Activated naive CD4-positive, alpha-beta T cell treated with anti-CD3 and anti-CD28 coated beads, Interleukin-2, amount 50 U/mL, for 72 hours (primary cell): Measurements from ENCODE around the gene IDI2. TPM values are rescaled to one million over a fixed set of nuclear protein-coding genes. Genes with fewer than 3 reads are reported as not detected.
A peak's percentile ranks its signal among the peaks of the same experiment; 100 is the strongest.

Experiments used
- ATAC-seq, 2 donors: fragments of 150-1000 bp; cut with Tn5 transposase; 2 replicates each; pipeline ENCODE4 v1.10.0; 2021; ENCODE audit warnings: mild to moderate bottlenecking in 2 of 2, moderate library complexity in 2 of 2
- DNase-seq, 2 donors: peaks; one replicate each; pipeline ENCODE4 v3.0.0; 2021 to 2022; ENCODE audit warnings: low spot score in 2 of 2
- H3K27ac Mint-ChIP-seq, 2 donors: one replicate each; pipeline ENCODE4 v1.8.0; 2022; ENCODE audit warnings: mild to moderate bottlenecking in 2 of 2, mixed read lengths in 2 of 2
- H3K36me3 Mint-ChIP-seq, 2 donors: one replicate each; pipeline ENCODE4 v1.8.0; 2022; ENCODE audit warnings: mixed read lengths in 2 of 2
- H3K9me3 Mint-ChIP-seq, 2 donors: one replicate each; pipeline ENCODE4 v1.8.0; 2022; ENCODE audit warnings: mixed read lengths in 2 of 2
- total RNA-seq, 2 donors: library from RNA; stranded (reverse); gene quantifications; one replicate each; pipeline ENCODE4 v1.2.3, GENCODE V29; 2022

IDI2 gene
- total RNA-seq, 2 donors from 2014 or later: not detected

DNA sequence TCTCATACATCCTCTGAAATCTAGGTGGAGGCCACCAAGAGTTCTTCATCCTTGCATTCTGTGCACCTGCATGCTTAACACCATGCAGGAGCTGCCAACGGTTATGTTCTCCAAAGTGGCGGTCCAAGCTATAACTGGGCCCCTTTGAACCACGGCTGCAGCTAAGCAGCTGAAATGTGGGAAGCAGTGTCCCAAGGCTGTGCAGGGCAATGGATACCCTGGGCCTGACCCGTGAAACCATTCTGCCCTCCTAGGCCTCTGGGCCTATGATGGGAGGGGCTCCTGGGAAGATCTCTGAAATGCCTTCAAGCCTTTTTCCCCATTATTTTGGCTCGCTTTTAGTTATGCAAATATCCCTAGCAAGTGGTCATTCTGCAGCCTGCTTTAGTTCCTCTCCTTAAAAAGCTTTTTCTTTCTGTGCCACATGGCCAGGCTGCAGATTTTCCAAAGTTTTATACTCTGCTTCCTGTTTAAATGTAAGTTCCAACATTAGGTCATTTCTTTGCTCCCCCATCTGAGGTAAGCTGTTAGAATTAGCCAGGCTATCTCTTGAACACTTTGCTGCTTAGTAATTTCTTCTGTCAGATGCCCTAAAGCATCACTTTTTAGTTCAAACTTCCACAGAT is 45.1 kb downstream of the IDI2 start:
- ATAC-seq (no peak), DNase-seq (peak in 1 of 2 donors; percentile 34)
- peaks cover 14 to 24% of the 10 kb centered on the region in 2 donors for H3K9me3 Mint-ChIP-seq
- H3K27ac Mint-ChIP-seq: no peak overlapping the region
- peaks cover 28% of the 10 kb centered on the region in 2 donors for H3K36me3 Mint-ChIP-seq

- DNase-seq (no peak), ATAC-seq (no peak)
- H3K36me3 Mint-ChIP-seq: peaks cover 28% of the 10 kb centered on the region in 2 donors
- H3K9me3 Mint-ChIP-seq: peaks cover 14 to 24% of the 10 kb centered on the region in 2 donors
- no peak overlapping the region for H3K27ac Mint-ChIP-seq
Observed at GRCh38 chr10:978826-979421, 46.7 kb downstream of the IDI2 start.

DNA sequence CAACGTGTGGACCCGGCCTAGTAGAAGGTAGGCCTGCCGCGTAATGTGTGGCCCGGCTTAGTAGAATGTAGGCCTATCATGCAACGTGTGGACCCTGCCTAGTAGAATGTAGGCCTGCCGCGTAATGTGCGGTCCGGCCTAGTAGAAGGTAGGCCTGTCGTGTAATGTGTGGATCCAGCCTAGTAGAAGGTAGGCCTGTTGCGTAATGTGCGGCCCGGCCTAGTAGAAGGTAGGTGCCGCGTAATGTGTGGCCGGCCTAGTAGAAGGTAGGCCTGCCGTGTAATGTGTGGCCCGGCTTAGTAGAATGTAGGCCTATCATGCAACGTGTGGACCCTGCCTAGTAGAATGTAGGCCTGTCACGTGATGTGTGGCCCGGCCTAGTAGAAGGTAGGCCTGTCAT is 49.3 kb downstream of the IDI2 start:
- no peak overlapping the region for H3K27ac Mint-ChIP-seq
- H3K36me3 Mint-ChIP-seq: peaks cover 26 to 28% of the 10 kb centered on the region in 2 donors
- ATAC-seq: no peak
- no peak for DNase-seq
- H3K9me3 Mint-ChIP-seq: peaks cover 14 to 24% of the 10 kb centered on the region in 2 donors

GRCh38 chr10:974785-975074 is 50.9 kb downstream of the IDI2 start:
- H3K27ac Mint-ChIP-seq: no peak overlapping the region
- no peak for ATAC-seq
- peaks cover 12 to 17% of the 10 kb centered on the region in 2 donors for H3K36me3 Mint-ChIP-seq
- peaks cover 7 to 16% of the 10 kb centered on the region in 2 donors for H3K9me3 Mint-ChIP-seq
- DNase-seq: no peak

GRCh38 chr10:974038-974784 is 51.4 kb downstream of the IDI2 start:
- Mint-ChIP-seq H3K36me3 (peaks cover 7 to 11% of the 10 kb centered on the region in 2 donors), H3K9me3 (peaks cover 6 to 15% of the 10 kb centered on the region in 2 donors), H3K27ac (no peak overlapping the region)
- no peak for ATAC-seq
- DNase-seq: no peak

DNA sequence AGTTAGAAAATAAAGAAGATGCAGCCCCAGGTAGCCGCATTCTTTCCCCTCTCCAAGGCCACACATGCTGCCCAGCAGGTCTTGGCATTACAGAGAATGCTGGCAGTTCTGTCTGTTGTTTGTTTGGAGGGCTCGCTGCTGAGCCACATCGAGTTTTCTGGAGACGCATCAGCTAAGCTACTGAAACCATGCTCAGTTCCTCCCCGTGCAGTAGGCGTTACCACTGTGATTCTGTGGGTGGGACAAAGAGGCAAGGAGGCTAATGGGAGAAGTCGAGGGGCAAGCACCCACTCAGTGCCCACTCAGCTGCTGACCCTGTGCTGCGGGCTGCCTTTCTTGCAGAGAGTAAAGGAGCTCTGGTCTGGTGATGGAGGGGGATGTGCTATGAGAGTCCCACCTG is 52.9 kb downstream of the IDI2 start:
- Mint-ChIP-seq H3K27ac (no peak overlapping the region), H3K9me3 (peaks cover 0 to 4% of the 10 kb centered on the region in 2 donors), H3K36me3 (peaks cover 0 to 6% of the 10 kb centered on the region in 2 donors)
- no peak for DNase-seq
- ATAC-seq: no peak

DNA sequence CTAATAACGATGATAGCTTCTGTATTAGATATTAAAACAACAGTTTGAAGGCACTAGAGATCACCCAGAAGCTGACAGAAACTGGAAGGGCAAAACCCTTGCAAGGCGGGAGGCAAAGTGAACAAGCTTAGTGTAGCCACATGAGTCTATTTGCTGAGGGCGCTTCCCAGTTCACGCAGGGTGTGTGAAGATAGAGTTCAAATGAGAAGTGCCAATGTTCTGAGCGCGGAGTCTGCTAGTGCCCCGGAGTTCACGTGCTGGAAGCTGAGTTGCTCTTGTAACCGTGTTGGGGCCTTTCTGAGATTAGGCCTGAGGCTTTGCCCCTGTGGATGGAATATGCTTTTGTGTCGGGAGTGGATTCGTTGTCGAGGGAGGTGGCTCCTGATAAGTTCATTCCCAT is 54.0 kb downstream of the IDI2 start:
- no peak for DNase-seq
- Mint-ChIP-seq H3K36me3 (peaks cover 0 to 4% of the 10 kb centered on the region in 2 donors), H3K9me3 (peaks cover 0 to under 1% of the 10 kb centered on the region in 2 donors), H3K27ac (no peak overlapping the region)
- ATAC-seq: no peak

DNA sequence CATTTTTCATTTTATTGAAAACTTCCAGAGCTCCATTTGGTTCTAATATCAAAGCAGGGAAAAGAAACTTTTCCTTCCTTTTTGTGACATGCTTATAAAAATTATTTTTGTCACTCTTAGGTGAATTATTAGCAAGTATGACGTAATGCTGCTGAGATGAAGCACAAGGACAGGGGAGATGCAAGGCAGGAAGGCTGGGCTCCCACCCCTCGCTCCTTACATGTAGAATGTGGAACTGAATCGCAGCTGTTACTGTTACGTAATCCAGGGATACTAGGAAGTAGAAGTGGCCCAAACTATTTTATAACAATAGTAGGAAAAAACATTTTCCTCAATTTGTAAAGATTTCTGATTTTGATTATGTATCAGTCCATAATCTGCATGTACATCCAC is 54.5 kb downstream of the IDI2 start:
- DNase-seq (no peak), ATAC-seq (no peak)
- no peak overlapping the region for H3K27ac Mint-ChIP-seq
- no peaks in the 10 kb centered on the region for H3K36me3 Mint-ChIP-seq
- peaks cover 0 to 3% of the 10 kb centered on the region in 2 donors for H3K9me3 Mint-ChIP-seq

- no peak for ATAC-seq
- H3K9me3 Mint-ChIP-seq: peaks cover 0 to 4% of the 10 kb centered on the region in 2 donors
Observed at GRCh38 chr10:970311-971149, 55.1 kb downstream of the IDI2 start.

GRCh38 chr10:969473-970150 is 56.0 kb downstream of the IDI2 start:
- no peak for ATAC-seq
- Mint-ChIP-seq H3K27ac (no peak overlapping the region), H3K36me3 (no peaks in the 10 kb centered on the region), H3K9me3 (peaks cover 0 to 4% of the 10 kb centered on the region in 2 donors)
- DNase-seq: no peak

More at GRCh38 chr10:970311-971149, 55.1 kb downstream of the IDI2 start:
- H3K27ac Mint-ChIP-seq: no peak overlapping the region
- no peak for DNase-seq
- H3K36me3 Mint-ChIP-seq: no peaks in the 10 kb centered on the region

Other genes with a start within 250 kb of the IDI2 start
- gene LARP4B, start 94.2 kb downstream of the IDI2 start, total RNA-seq: 100 to 1,000 TPM in 1 of 2 donors, 10 to 100 TPM in 1; 87.4 to 122 TPM
- gene GTPBP4, start 37.4 kb downstream of the IDI2 start, total RNA-seq: 100 to 1,000 TPM in 1 of 2 donors, 10 to 100 TPM in 1; 96.5 to 123 TPM
- gene IDI1, start 23.3 kb upstream of the IDI2 start, total RNA-seq: 10 to 100 TPM; 52.6 to 81.1 TPM
- 10 to 100 TPM; 21.2 to 31.5 TPM for gene WDR37, start 30.5 kb upstream of the IDI2 start, total RNA-seq